Measurements from ENCODE around the gene NUDT16L1.

DNA sequence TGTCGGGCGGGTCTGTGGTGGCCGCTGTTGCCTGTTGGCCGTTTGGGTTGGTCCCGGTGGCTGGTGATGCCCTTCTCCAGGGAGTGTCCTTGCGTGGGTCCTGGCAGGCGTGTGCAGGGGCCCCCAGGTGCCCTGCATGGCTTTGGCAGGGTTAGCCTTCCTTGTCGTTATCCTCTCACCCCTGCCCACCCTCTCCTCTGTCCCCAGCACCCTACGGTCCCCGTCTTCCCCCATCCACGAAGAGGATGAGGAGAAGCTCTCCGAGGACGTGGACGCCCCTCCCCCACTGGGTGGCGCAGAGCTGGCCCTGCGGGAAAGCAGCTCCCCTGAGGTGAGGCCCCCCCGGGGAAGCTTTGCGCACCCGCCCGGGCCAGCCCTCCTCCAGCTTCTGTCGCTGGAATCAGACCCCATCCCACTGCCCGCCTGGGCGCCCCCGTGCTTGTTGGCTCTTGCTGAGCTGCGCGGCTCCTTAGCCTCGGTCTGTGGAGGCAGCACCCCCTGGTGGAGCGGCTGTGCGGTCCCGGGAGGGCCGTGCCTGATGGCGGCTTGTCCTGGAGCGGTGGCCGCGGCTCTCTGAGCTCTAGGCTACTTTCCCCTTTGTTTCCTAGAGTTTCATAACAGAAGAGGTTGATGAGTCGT is 10.6 kb upstream of the NUDT16L1 start:
- TF ChIP-seq, protein P1, sequence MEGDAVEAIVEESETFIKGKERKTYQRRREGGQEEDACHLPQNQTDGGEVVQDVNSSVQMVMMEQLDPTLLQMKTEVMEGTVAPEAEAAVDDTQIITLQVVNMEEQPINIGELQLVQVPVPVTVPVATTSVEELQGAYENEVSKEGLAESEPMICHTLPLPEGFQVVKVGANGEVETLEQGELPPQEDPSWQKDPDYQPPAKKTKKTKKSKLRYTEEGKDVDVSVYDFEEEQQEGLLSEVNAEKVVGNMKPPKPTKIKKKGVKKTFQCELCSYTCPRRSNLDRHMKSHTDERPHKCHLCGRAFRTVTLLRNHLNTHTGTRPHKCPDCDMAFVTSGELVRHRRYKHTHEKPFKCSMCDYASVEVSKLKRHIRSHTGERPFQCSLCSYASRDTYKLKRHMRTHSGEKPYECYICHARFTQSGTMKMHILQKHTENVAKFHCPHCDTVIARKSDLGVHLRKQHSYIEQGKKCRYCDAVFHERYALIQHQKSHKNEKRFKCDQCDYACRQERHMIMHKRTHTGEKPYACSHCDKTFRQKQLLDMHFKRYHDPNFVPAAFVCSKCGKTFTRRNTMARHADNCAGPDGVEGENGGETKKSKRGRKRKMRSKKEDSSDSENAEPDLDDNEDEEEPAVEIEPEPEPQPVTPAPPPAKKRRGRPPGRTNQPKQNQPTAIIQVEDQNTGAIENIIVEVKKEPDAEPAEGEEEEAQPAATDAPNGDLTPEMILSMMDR (IDR thresholded peaks at IDR 0.05) = peak; percentile 9 to 78 (median 70)
- TF ChIP-seq POLR2AphosphoS5 (IDR thresholded peaks at IDR 0.05) (peak; percentile 51), POLR2A (IDR thresholded peaks at IDR 0.05) (no peak)
